T1000 (cell line): ENCODE measurements around the gene RNU5D-1.
"Not testable (repeated sequence)": the region's sequence is repeated elsewhere in the genome, so short reads cannot be mapped to it uniquely, and the experiment has no call there.

Experiments
- DNase-seq: peaks from one replicate; lab custom pipeline; 2025; ENCODE audit warnings: mixed read lengths; lab: John Stamatoyannopoulos, UW

RNU5D-1 gene

GRCh38 chr1:44700573-44700972 is 30.4 kb downstream of the RNU5D-1 start:
- DNase-seq: no peak

- DNase-seq: not testable (repeated sequence)
Observed at GRCh38 chr1:44699375-44699774, 31.6 kb downstream of the RNU5D-1 start.

GRCh38 chr1:44698138-44698537 is 32.8 kb downstream of the RNU5D-1 start:
- no peak for DNase-seq

- no peak for DNase-seq
Observed at GRCh38 chr1:44696789-44697345, 34.1 kb downstream of the RNU5D-1 start.

- DNase-seq: no peak
Observed at GRCh38 chr1:44696101-44696500, 34.9 kb downstream of the RNU5D-1 start.

GRCh38 chr1:44695671-44696070 is 35.3 kb downstream of the RNU5D-1 start:
- DNase-seq: no peak

GRCh38 chr1:44694863-44695478 is 36.0 kb downstream of the RNU5D-1 start:
- no peak for DNase-seq

- no peak for DNase-seq
Observed at GRCh38 chr1:44693900-44694299, 37.1 kb downstream of the RNU5D-1 start.

- DNase-seq: no peak
Observed at GRCh38 chr1:44693159-44693558, 37.8 kb downstream of the RNU5D-1 start.

GRCh38 chr1:44689447-44689765 is 41.6 kb downstream of the RNU5D-1 start:
- no peak for DNase-seq

- no peak for DNase-seq
Observed at GRCh38 chr1:44688760-44689446, 42.1 kb downstream of the RNU5D-1 start.

- no peak for DNase-seq
Observed at GRCh38 chr1:44685881-44686280, 45.1 kb downstream of the RNU5D-1 start.

- no peak for DNase-seq
Observed at GRCh38 chr1:44685218-44685617, 45.8 kb downstream of the RNU5D-1 start.

- no peak for DNase-seq
Observed at GRCh38 chr1:44684525-44684924, 46.4 kb downstream of the RNU5D-1 start.

GRCh38 chr1:44682883-44683265 is 48.1 kb downstream of the RNU5D-1 start:
- no peak for DNase-seq

- no peak for DNase-seq
Observed at GRCh38 chr1:44681905-44682882, 48.8 kb downstream of the RNU5D-1 start.
